ENCODE results near the gene NUP205.

DNA sequence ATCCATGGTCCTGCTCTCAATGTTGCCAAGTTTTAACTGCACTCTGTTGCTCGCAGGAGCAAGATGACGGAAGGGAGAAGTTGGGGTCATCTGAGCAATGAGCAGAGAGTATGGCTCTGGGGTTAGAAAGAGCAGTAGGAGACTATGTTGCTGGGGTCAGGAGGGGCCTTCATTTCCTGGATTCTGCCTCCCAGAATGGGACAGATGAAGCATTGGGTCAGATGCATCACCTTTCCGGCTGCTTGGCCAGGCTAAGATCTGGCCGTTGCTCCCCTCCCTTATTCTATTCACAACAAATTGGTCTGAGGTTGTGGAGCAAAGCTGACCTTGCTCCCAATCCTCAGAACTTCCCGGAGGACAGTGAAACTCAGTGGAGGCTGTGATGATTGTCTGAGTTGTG, 127.0 kb downstream of the NUP205 start:
- TF ChIP-seq CTCF (IDR thresholded peaks at IDR 0.05; ENCODE audit: poor library complexity): no peak
- no peak for TF ChIP-seq EZH2 (IDR thresholded peaks at IDR 0.05; ENCODE audit: borderline replicate concordance)

Data from hepatocyte (in vitro differentiated cells).